GM15510 (cell line): Measurements from ENCODE around the gene AGBL4.

ENCODE experiments used
- POLR2A ChIP-seq: IDR thresholded peaks from 3 replicates; pipeline ENCODE4 v1.6.1; 2011; ENCODE audit warnings: borderline replicate concordance; ENCODE audit not compliant: insufficient read length; ENCODE audit errors: extremely low read depth

The AGBL4 gene

DNA sequence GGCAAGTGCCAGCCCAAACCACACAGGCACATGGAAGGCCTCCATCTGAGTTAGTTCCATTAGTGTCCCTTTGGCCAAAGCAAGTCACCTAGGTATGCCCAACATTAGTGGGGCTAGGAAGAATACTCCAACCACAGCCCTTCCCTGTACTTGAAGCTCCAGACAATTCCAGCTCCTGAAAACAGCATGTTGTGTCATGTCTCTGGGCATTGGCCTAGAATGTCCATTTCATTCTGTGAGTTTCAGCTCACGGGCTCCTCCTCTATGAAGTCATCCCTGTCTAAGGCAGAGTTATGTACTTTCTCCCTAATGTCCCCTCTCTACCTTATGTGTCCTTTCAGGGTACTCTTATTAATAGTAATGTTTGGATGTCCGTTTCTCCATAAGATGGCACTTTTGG, 1455.3 kb downstream of the AGBL4 start:
- TF ChIP-seq POLR2A, result no peak

DNA sequence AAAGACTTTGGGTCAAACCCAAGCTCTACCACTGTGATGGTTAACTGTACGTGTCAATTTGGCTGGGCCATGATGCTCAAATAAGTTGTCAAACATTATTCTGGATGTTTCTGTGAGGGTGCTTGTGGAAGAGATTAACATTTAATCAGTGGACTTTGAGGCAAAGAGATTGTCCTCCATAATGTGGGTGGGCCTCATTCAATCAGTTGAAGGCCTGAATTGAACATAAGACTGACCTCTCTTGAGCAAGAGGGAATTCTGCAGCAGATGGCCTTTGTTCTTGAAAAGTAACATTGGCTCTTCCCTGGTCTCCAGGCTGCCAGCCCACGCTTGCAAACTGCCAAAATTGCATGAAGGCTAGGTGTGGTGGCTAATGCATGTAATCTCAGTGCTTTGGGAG, 1457.3 kb downstream of the AGBL4 start:
- no peak for TF ChIP-seq POLR2A

DNA sequence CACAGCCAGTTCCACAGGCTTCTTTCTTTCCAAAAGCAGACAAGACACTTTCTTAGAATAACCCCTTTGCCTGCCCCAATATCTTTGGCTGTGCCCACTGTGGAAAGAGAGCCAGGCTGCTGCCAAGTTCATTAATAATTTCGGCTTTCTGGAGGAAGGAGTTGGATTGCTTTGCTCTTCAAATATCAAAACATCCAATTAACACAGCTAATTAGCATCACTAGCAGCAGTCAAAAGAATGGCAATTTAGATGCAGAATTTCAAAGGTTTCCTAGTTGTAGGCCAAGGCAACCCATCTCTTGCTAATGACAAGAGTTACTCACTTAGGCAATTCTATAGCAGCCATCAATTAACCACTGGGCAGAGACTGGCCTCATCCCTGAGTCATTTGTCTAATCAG, 1460.7 kb downstream of the AGBL4 start:
- no peak for TF ChIP-seq POLR2A

DNA sequence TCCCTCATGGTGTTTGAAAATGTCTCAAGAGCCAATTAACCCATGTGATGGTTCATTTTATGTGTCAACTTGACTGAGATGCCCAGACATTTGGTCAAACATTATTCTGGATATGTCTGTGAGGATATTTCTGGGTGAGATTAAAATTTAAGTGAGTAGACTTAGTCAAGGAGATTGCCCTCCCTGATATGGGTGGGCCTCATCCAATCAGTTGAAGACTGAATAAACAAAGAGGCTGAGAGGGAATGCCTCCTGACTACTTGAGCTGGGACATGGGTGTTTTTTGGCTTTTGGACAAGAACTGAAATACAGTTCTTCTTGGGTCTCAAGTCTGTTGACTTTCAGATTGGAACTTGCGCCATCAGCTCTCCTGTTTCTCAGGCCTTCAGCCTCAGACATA, 1462.3 kb downstream of the AGBL4 start:
- no peak for TF ChIP-seq POLR2A

DNA sequence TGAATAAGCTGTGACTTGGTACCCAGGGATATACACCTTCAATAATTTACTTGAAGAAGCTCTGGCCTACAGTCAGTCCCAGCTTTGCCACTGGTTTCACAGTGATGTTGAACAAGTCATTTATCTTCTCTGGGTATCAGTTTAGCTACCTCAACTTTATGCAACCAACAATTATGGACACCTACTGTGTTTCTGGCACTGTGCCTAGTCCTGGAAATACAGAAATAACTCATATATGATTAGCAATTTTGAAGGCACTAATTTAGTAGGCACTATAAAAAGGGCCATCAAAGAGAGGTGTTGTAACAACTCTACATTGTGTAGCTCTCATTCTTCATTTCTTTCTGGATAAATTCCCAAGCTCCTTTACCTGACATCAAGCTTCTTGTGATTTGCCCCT, 1463.2 kb downstream of the AGBL4 start:
- no peak for TF ChIP-seq POLR2A

DNA sequence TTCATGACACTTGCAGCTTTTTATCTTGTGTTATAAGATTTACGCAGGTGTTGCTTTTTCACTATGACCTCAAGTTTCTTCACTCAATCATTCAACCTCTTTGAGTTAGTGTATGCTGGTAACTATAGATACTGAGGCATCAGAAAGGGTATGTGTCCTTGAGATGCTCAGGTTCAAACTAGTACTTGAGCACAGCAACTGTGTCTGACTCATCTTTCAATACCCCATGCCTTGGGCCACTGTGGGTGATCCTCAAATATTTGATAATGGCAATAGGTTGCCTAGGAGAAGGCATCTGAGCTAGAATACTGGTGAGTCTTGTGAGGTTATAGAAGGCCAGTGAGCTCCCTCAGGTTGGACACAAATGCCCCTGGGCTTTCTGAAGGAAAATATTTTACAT, 1463.6 kb downstream of the AGBL4 start:
- TF ChIP-seq POLR2A, result no peak

DNA sequence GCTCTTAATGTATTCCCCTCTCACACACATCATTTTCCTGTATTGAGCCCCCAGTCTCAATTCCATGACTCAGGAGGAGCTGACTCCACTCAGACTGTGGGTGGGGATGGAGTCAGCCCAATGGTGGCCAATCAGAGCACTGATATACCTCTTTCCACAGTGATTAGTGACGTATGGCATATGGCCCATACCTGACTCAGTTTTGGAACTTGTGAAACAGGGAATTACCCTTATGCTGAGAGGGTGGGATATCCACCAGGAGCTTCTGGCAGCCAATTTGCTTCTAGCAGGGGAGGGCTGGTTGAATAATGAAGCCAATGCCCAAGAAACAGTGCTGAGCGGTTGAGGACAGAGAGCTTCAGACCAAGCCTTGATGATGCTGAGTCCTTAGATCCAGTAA, 1465.4 kb downstream of the AGBL4 start:
- no peak for TF ChIP-seq POLR2A

DNA sequence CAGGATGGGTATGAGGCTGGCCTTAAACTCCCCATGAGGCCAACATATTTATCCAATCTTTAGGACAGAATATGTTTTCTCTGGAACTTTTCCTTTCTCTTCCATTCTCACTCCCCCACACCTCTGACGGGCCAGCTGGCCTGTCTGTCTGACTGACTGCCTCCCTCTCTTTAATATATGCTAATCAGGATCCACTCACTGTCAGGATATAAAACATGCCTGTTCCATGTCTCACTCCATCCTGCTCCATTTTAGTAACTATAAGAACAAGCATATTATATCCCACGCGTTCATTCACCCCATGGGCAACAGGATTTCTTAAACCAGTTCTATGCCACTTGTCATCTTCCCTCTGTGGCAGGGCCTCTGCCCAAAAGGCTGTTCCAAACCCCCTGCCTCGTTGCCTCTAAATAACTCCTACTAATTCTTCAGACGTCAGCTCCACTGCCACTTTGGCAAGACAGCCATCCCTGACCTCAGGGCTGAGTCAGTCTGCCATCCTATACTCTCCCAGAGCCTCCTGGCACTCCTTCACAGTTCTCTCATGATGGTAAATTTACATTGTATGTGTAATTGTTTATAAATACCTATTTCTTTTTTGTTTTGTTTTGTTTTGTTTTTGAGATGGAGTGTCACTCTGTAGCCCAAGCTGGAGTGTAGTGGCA, 1467.4 kb downstream of the AGBL4 start:
- no peak for TF ChIP-seq POLR2A

DNA sequence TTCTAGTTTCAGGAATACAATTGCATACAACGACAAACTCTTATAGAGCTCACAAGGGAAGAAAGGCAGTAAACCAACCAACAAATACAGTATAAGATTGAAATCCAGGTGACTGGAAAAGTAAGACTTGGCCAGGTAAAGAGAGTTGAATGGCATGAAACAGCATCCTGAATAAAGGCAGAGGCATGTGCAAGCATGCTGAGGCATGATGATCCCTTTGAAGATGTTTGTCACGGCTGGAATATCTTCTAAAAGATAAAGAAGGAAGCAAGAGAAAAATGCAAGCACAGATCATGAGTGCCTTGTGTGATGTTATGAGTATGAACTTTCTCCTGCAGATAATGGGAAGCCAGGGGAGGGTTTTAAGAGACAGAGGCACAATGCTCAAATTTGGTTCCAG, 1468.5 kb downstream of the AGBL4 start:
- no peak for TF ChIP-seq POLR2A

DNA sequence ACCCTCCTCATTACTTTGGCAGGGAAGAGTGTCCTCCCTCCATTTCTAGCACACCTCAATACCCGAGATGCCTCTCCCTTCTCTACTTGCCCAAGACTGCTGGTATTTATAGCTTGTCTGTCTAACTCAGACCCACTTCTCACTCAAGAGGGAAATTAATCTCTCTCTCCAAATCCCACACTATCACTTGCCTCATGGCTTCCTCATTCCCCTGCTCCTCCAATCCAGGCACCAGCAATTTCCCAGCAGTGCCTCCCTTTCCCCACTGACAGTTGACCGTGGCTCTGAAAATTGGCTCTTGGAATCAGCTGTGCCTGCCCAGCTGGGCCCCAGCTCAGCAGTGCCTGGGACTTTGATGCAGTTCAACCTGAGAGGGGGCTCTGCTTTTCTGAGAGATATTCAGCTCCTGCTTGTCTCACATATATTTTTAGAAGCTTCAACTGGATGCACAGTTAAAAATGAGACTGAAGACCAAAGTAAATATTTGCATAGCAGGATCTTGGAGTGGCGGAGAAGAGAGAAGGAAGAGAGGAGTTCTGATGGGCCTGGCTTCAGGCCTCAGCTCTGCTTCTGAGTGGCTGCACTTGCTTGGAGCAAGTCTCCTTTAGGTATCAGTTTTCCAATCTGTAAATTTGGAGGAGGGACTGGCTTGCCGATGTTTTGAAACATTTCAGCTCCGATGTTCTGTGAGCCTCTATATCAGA, 1470.7 kb downstream of the AGBL4 start:
- TF ChIP-seq POLR2A, result no peak

DNA sequence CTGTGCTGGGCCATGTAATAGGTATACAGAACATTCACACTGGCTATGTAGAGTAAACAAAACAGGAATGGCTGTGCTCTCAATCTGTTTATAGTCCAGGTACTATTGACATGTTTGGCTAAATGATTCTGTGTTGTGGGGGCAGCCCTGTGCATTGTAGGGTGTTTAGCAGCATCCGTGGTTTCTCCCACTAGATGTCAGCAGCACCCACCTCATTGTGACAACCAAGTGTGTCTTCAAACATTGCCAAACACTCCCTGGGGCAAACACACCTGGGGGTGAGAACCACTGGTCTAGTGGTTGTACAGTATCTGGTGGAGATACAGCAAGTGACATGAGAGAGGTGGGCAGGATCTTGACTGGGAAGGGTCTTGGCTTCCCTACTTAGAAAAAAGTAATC, 1471.3 kb downstream of the AGBL4 start:
- TF ChIP-seq POLR2A, result no peak

DNA sequence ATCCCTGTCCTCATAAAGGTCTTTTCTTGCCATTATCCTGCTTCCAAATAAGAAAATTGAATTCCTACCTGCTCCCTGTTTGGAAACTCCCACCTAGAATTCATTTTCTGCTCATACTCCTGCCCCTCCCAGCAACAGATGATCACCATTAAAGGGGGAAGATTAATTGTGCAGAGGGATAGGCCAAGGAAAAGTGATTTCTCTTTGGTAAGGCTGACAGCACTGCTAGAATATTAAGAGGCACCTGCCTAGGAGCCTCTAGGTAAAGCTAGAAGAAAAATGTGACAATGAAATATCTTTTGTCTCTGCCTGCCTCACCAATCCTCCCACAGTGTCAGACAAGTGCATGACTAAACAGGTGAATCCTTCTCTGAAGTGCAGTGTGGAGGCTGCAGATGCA, 1474.8 kb downstream of the AGBL4 start:
- no peak for TF ChIP-seq POLR2A

DNA sequence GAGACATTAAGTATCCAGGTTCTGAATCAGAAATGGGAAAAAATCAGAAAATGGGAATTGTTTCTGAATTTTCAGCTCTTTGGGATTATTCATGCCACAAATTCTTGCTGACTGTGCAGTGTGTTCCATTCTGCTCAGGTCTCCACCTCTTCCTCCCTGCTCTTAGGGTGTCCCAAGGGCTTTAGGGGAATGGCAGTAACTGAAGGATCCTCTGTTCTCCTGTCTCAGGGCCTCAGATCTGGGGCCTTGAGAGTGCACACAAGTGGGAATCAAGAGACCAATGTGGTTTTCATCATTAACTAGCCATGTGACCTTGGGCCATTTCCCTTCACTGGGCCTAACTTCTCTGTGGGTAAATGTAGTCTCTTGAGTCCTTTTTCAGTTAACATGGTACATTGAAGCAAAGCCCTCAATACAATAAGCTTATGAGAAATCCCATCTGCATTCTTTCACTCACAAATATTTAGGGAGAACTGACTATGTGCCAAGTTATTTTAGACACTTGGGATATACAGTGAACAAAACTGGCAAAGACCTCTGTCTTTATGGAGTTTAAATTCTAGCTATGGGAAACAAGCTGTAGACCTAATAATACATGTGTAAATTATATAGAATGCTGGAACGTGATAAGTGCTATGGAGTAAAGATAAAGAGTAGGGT, 1476.1 kb downstream of the AGBL4 start:
- no peak for TF ChIP-seq POLR2A

DNA sequence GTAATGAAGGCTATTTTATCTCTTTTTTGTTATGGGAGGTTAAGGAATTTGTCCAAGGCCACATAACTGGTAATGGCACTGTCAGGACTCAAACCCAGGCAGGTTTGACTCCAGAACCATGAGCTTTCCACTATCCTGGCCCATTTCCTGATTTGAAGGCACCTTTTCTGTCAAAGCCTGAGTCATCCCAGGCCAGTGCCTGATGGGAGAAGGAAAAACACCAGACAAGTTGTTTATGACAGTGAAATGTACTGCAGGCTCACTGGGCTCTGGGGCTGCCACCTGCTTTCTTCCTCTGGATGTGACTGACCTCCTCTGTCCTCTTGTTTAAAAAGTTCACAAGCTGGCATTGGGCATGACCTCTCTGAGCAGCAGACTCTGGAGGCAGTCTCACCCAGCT, 1479.9 kb downstream of the AGBL4 start:
- no peak for TF ChIP-seq POLR2A

DNA sequence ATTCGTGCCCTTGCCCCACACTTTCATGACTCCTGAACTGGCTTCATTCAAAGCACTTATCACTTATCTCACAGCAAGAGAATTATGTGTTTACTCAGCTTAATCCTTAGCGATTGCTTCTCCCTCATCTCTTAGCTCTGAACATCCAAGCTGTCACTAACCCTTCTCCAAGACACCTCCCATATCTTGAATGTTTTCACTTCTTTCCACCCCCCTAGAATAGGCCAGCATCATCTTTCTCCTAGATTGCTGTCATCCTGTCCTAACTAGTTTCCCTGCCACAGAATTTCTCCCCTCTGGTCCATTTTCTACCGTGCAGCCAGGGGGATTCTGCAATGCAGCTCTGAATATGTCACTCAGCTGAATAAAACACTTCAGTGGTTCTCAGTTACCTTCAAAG, 1483.2 kb downstream of the AGBL4 start:
- no peak for TF ChIP-seq POLR2A

DNA sequence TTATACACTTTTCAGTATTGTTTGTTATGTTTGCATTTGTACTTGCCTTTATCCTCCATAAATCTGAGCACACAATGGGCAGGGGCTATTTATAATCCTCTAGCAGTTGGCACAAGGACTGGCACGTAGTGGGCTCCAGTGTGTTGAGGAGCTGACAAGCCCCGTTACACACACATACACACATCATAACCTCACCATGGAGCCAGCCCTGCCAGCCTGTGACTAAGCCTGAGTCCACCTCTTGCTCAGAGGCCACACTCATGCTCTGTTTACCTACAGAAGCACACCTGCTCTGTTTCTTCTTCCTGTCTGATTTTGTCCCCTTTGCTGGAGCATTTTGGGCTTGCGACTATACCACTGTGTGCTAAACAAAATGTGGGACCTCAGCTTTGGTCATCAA, 1487.3 kb downstream of the AGBL4 start:
- TF ChIP-seq POLR2A, result no peak
